GM18951 (cell line): ENCODE measurements around the gene WIF1.

Source experiments
- POLR2A ChIP-seq: IDR thresholded peaks from 4 replicates; pipeline ENCODE4 v1.6.1; 2011; ENCODE audit warnings: mild to moderate bottlenecking; ENCODE audit not compliant: insufficient read length, insufficient read depth; ENCODE audit errors: extremely low read depth
- in situ Hi-C: fragments of 300-500 bp; cut with MboI; formaldehyde crosslinking; loops from one replicate; pipeline ENCODE4 v1.12.0; 2022; ENCODE audit warnings: low sequenced_read_pairs, mixed read lengths, inconsistent platforms; ENCODE audit not compliant: unreplicated experiment

The WIF1 gene

DNA sequence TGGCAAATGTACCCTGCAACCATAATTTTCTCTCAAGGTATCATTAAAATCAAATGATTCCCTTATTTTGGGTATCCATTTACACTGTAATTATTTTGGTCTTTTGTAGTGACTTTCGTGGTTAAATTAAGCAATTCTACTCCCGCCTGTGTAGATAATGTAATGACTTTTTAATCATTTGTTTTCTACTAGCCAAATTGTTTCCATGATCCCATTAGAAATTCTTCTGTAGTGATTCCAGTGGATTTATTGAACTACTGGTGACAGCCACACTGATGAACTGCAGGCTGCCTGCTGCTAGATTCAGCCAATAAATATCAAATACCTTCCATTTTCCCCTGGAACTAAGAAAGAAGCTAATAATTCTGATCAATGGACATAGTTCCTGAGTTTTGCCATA, 96.0 kb downstream of the WIF1 start:
- no peak for TF ChIP-seq POLR2A
- in situ Hi-C loops: no loop called here

DNA sequence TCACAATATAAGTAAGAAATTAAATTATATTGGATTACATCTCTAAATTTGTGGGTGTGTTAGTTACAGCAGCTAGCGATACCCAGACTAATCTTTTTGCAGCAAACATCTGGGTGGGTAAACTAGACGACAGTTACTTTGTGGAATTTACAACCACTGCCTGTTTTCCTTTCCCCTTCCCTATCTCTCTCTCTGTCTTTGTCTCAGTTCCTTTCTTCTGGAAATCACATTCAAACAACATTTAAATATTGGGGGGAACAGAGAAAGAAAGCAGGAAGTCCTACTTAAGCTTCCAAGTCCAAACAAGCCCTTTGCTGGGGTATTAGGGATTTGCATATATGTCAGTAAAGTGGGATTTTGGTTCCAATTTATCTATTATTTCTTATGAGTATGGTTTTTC, 97.6 kb downstream of the WIF1 start:
- no peak for TF ChIP-seq POLR2A
- in situ Hi-C loops: no loop called here

DNA sequence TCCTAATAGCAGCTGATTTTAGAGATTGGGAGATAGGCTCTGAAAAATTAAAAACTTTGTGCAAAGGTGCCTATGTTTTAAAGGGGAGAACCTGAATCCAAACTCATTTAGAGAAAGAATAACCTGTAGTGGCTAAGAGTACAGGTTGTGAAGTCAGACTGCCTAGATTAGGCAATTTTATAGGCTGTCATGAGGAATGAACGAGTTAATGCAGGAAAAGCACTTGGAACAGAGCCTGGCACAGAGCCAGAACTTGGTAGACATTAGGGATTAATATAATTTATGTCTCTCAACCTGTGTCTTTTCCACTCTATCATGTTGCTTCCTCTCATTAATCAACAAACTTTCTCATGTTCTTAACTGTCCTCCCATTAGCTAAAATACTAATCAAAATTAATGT, 98.1 kb downstream of the WIF1 start:
- no peak for TF ChIP-seq POLR2A
- in situ Hi-C loops: no loop called here

DNA sequence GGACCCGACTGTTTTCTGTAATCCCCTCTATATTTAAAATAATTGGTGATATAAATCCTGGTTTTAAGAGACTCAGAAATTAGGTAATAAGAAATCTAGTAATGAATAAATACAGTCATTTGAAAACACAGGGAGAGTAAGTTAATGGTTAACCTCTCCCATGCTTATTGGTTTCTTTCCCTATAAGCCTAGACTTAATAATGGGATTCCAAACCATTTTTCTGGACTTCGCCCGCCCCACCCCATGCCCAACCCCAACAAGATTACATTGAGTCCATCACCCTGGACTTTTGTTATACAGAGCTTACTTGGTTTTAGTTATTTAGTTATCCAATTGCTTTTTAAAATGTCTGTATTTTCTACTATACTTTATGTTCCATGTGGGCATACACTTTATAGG, 98.7 kb downstream of the WIF1 start:
- in situ Hi-C loops: no loop called here

DNA sequence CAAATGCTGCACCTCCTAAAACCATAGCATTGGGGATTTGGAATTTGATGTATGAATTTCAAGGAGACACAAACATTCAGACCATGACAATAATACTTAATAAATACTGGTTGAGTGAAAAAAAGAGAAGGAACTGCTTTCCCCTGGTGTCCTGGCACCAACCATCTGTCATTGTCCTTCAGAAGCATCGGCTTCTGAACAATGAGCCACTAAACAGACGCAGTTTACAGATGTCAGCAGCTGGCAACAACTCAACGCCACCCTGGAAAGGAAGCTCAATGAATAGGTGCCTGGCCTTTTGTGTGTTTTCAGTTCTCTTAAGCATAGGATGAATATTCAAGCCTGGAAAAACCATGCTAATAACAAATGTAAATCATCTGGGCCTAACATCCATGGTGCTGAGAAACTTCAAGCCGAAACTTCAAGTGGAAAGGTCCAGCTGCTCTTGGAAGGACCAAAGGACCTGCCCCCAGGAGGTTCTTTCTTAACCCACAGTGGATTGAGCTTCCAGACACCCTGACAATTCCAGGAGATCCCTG, 101.3 kb downstream of the WIF1 start:
- in situ Hi-C loops: no loop called here
- no peak for TF ChIP-seq POLR2A

More for the DNA sequence above, 98.7 kb downstream of the WIF1 start:
- no peak for TF ChIP-seq POLR2A

DNA sequence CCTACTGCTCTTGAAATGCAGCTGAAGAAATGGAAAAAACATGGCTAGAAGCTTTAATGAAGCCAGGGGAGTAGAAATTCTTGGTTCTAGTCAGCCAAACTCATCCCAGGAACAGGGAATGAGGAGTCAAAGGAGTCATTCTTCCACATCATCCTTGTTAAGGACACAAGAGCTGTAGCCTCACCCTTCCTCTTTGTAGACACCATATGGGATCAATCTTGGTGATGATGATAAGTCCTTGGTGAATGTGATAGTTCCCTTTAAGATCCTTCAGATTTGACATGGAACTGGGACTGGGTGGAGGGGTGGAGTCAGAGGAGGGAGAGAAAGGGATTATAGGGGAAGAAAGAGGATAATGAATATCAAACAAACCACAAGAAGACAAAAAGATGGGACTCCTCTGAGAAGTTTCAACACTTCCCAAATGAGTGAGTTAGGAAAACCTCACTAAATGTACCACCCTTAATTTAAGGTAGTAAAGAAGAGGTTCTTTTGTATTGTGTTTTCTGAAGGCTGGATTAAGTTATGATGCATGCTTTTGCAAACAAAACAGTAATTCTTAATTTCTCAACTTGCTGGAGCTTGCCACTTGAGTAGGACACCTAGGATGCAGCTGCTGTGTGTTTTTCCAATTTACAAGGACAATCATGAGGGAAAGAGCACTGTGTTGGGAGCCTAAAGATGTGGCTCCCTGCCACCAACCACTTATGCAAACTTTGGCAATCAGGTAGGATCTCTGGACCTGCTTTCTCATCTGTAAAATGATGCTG, 104.0 kb downstream of the WIF1 start:
- no peak for TF ChIP-seq POLR2A
- in situ Hi-C loops: no loop called here

DNA sequence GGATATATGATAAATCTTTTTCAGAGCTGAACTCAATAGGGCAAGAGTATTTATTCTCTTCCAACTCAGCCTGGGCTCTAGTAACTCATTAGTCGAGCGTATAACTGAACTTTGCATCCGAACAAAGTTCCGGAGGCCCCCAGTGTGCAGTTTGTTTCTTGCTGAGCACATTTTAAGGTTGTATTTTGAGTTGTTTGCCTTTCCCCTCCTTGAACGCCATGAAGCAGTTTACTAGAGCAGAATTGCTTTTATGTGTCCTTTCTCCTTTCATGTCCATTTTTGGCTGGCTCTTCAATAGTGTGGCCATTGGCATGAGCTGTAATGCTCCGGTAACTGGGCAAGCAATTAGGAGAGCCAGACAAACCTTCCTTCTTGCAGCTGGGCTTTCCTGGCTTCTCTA, 105.3 kb downstream of the WIF1 start:
- in situ Hi-C loops: no loop called here
- TF ChIP-seq POLR2A: no peak

DNA sequence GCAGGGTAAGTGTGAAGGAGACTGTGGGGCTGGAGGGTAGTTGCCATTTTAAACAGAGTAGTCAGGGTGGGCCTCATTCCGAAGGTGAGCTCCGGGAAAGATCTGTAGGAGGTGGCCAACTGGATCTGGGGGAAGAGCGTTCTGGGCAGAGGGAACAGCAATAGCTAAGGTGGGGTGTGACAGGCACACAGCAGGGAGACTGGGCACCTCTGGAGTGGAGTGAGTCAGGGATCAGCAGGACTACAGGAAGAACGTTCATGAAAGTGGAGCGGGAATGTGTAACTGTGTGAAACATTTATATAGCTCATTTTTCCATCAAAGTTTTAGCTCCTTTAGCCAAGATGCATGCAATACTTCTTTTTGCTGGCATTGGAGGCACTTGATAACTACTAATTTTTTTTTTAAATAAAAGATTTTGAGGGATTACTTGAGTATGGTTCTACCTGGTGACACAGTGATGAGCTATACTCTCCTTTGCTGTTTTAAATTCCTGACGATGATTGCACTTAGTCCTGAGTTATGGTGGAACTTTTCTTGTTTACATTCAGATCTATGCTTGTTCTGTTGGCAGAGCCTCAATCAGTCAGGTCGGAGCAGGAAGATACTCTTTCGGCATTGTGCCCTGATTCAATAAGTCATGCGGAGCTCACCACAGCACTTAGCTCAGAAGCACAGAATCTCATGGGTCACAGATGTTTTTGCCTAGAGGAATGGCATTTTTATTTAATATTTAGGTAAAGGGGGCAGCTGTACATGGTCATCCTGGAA, 106.4 kb downstream of the WIF1 start:
- in situ Hi-C loops: no loop called here
- TF ChIP-seq POLR2A: no peak

DNA sequence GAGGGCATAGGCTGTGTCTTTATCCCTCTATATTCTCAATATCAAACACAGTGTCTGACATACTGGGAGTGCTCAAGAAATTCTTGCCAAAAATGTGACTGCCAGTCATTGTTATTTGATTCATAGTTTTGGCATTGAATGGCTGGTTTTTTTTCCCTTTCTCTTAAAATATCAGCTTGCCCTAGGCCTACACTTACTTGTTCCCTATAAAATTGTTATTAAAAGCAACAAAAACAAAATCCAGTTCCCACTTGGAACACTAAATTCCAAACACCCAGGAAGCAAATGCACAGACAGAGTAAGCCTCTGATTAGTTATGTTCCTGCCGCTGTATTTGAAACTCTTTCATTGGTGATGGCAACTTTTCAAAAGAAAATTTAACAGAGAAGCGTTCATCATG, 110.7 kb downstream of the WIF1 start:
- TF ChIP-seq POLR2A: no peak
- in situ Hi-C loops: no loop called here

DNA sequence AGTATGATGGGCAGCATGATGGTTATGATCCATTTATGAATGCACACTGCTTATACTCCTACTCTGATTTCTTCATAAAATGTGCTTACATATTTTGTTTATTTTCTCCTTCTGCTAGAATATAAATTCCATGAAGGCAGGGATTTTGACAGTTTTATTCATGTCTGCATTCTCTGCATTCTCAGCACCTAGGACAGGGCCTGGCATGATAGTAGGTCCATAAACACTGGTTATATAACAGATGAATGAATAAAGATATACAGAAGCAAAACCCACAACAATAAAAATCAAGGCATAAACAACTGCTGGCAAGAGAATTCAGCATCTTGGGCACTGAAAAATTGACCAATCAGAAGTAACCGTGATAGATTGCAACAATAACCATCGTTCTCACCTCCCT, 115.4 kb downstream of the WIF1 start:
- TF ChIP-seq POLR2A: no peak
- in situ Hi-C loops: no loop called here

DNA sequence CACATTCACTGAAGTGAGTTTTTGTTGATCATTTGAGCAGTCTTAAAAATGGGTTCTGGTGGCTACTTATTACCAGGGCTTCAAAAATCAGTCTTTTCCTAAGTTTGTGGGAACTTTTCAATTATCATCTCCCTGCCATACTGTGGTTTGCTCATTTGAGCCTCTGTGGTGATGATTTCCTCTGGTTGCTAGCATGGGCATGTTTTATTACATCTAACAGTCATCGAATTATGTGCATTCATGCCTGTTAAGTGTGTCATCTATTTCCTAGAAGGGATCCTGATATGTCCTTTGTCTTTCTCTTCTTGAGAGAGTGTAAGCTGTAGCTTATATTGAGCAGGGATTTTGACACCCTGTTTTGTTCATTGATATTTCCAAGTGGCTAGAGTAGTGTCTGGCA, 116.8 kb downstream of the WIF1 start:
- no peak for TF ChIP-seq POLR2A
- in situ Hi-C loops: no loop called here
